Parathyroid adenoma (tissue), 2 donors: Measurements from ENCODE around the gene FAAH2.
"Not testable (repeated sequence)": the region's sequence is repeated elsewhere in the genome, so short reads cannot be mapped to it uniquely, and the experiment has no call there.

ENCODE experiments used
- H2AFZ ChIP-seq: fragments of 300-600 bp; sonication (generic); one replicate; pipeline ENCODE4 v1.7.0; 2017; ENCODE audit warnings: antibody characterized with exemption, mild to moderate bottlenecking
- H3K27ac ChIP-seq: fragments of 300-600 bp; sonication (generic); one replicate; pipeline ENCODE4 v1.7.0; 2017
- H3K27me3 ChIP-seq: fragments of 300-600 bp; sonication (generic); one replicate; pipeline ENCODE4 v1.7.0; 2017; ENCODE audit warnings: low read length; ENCODE audit not compliant: control insufficient read depth, insufficient read depth
- H3K36me3 ChIP-seq: fragments of 300-600 bp; sonication (generic); one replicate; pipeline ENCODE4 v1.7.0; 2017; ENCODE audit warnings: low read length; ENCODE audit not compliant: control insufficient read depth, insufficient read depth
- H3K4me1 ChIP-seq: fragments of 300-600 bp; sonication (generic); one replicate; pipeline ENCODE4 v1.7.0; 2017; ENCODE audit warnings: control low read depth
- H3K4me2 ChIP-seq: fragments of 300-600 bp; sonication (generic); one replicate; pipeline ENCODE4 v1.7.0; 2017; ENCODE audit warnings: low read length
- H3K4me3 ChIP-seq: fragments of 300-600 bp; sonication (generic); one replicate; pipeline ENCODE4 v1.7.0; 2017; ENCODE audit warnings: low read depth, low read length
- H3K79me2 ChIP-seq: fragments of 300-600 bp; sonication (generic); one replicate; pipeline ENCODE4 v1.7.0; 2017; ENCODE audit warnings: control low read depth
- H3K9ac ChIP-seq: fragments of 300-600 bp; sonication (generic); one replicate; pipeline ENCODE4 v1.7.0; 2017; ENCODE audit warnings: mild to moderate bottlenecking
- H3K9me3 ChIP-seq: fragments of 300-600 bp; sonication (generic); one replicate; pipeline ENCODE4 v1.7.0; 2017; ENCODE audit warnings: low read length; ENCODE audit not compliant: control insufficient read depth
- TF ChIP-seq, protein P1 (sequence below): fragments of 300-600 bp; sonication (generic); IDR thresholded peaks from one replicate; pipeline ENCODE4 v1.7.0; 2017; ENCODE audit warnings: antibody characterized with exemption, mild to moderate bottlenecking
- donor health status: primary hyperparathyroidism.

FAAH2 gene

DNA sequence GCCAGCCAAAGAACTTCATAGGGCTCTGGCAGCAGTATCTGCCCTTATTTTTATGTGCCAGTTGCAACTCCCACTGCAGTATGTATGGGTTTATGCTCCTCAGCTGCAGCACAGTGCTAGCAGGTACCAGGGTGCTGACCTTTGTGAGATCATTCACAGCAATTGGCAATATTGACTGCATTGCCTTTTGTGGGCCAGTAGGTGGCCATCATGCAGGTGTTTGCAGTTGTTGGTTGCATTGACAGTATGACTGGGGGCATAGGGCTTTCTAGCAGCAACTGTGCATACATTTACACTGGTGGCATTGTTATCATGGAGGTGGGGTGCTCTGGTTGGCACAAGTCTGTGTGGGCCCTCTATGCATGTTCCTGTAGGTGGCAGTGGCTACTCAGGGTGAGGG, 42.5 kb downstream of the FAAH2 start:
- Histone ChIP-seq H3K4me3 (no peak overlapping the region), H3K4me2 (no peak overlapping the region), H3K79me2 (no peaks in the 10 kb centered on the region), H2AFZ (no peak overlapping the region), H3K9ac (no peak overlapping the region), H3K4me1 (no peaks in the 10 kb centered on the region), H3K27ac (no peak overlapping the region), H3K36me3 (no peaks in the 10 kb centered on the region), H3K27me3 (no peaks in the 10 kb centered on the region), H3K9me3 (no peaks in the 10 kb centered on the region)
- TF ChIP-seq, protein P1, sequence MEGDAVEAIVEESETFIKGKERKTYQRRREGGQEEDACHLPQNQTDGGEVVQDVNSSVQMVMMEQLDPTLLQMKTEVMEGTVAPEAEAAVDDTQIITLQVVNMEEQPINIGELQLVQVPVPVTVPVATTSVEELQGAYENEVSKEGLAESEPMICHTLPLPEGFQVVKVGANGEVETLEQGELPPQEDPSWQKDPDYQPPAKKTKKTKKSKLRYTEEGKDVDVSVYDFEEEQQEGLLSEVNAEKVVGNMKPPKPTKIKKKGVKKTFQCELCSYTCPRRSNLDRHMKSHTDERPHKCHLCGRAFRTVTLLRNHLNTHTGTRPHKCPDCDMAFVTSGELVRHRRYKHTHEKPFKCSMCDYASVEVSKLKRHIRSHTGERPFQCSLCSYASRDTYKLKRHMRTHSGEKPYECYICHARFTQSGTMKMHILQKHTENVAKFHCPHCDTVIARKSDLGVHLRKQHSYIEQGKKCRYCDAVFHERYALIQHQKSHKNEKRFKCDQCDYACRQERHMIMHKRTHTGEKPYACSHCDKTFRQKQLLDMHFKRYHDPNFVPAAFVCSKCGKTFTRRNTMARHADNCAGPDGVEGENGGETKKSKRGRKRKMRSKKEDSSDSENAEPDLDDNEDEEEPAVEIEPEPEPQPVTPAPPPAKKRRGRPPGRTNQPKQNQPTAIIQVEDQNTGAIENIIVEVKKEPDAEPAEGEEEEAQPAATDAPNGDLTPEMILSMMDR = no peak

DNA sequence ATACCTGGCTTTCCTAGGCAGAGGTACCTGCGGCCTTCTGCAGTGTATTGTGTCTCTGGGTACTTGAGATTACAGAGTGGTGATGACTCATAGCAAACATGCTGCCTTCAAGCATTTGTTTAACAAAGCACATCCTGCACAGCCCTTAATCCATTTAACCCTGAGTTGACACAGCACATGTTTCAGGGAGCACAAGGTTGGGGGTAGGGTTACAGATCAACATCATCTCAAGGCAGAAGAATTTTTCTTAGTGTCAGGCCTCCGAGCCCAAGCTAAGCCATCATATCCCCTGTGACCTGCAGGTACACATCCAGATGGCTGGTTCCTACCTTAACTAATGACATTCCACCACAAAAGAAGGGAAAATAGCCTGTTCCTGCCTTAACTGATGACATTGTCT, 49.3 kb downstream of the FAAH2 start:
- not testable (repeated sequence) for H2AFZ ChIP-seq, H3K36me3 ChIP-seq, H3K4me3 ChIP-seq, H3K9me3 ChIP-seq, H3K4me2 ChIP-seq, H3K79me2 ChIP-seq, H3K9ac ChIP-seq, H3K27ac ChIP-seq, H3K4me1 ChIP-seq, H3K27me3 ChIP-seq

DNA sequence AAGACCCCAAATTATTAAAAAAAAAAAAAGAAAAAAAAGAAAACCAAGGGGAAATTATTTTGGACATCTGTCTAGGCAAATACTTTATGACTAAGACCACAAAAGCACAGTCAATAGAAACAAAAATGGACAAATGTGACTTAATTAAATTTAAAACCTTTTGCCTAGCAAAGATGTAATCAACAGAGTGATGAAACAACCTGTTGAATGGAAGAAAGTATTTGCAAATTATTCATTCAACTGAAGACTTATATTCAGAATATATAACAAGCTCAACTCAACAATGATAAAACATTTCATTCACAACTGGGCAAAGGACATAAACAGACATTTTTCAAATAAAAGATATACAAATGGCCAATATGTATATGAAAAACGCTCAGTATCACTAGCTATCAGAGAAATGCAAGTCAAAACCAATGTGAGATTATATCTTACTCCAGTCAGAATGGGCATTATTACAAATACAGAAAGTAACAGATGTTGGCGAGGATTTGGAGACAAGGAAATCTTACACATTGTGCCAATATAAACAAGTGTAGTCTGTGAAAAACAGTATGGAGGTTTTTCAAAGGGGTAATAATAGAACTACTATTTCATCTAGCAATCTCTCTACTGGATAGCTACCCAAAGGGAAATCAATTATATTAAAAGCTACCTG, 67.1 kb downstream of the FAAH2 start:
- Histone ChIP-seq H3K27ac (no peak overlapping the region), H3K4me3 (no peak overlapping the region), H3K4me2 (no peak overlapping the region), H3K4me1 (no peaks in the 10 kb centered on the region), H3K27me3 (no peaks in the 10 kb centered on the region), H3K9me3 (no peaks in the 10 kb centered on the region), H3K9ac (no peak overlapping the region), H3K36me3 (no peaks in the 10 kb centered on the region), H3K79me2 (no peaks in the 10 kb centered on the region), H2AFZ (no peak overlapping the region)
- TF ChIP-seq, protein P1 = no peak

DNA sequence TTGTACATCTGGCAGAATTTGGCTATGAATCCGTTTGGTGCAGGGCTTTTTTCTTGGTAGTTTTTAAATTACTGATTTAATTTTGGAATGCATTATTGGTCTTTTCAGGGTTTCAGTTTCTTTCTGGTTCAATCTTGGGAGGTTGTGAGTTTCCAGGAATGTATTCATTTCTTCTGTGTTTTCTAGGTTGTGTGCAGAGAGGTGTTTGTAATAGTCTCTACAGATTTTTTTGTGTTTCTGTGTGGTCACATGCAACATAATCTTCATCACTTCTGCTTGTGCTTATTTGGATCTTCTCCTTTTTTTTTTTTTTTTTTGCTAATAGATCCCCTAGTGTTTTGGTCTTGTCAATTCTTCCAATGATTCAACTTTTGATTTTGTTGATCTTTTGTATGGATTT, 77.6 kb downstream of the FAAH2 start:
- no peak overlapping the region for H3K4me2 ChIP-seq
- no peaks in the 10 kb centered on the region for H3K79me2 ChIP-seq
- no peaks in the 10 kb centered on the region for H3K4me1 ChIP-seq
- no peak overlapping the region for H3K27ac ChIP-seq
- H2AFZ ChIP-seq = no peak overlapping the region
- H3K4me3 ChIP-seq = no peak overlapping the region
- TF ChIP-seq, protein P1 = no peak
- no peaks in the 10 kb centered on the region for H3K36me3 ChIP-seq
- no peak overlapping the region for H3K9ac ChIP-seq
- no peaks in the 10 kb centered on the region for H3K9me3 ChIP-seq
- H3K27me3 ChIP-seq = no peaks in the 10 kb centered on the region

DNA sequence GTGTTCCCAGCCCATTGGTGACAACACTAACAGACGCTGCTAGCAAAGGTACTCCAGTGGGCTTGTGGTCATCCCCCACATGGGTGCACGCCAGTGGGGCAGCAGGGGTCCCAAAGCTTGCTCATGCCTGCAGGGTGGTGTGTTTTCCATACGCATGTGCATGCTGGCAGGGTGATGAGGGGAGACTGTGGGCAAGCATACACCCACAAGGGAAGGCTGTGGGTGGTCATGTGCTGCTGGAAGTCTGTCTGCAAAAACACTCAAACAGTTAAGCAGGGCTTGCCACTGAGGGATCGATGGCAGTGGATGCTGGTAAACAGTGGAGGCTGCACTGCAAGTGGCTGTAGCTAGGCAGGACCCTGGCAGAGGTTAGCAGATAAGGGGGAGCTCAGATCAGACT, 79.9 kb downstream of the FAAH2 start:
- Histone ChIP-seq H3K4me2 (no peak overlapping the region), H3K9ac (no peak overlapping the region), H3K79me2 (no peaks in the 10 kb centered on the region), H3K4me3 (no peak overlapping the region), H3K4me1 (no peaks in the 10 kb centered on the region), H3K27ac (no peak overlapping the region), H2AFZ (no peak overlapping the region), H3K9me3 (no peaks in the 10 kb centered on the region), H3K27me3 (no peaks in the 10 kb centered on the region), H3K36me3 (no peaks in the 10 kb centered on the region)
- TF ChIP-seq, protein P1 = no peak
